CD4-positive, alpha-beta T cell (primary cell): ENCODE measurements around the gene NTN1. TPM values are rescaled to one million over a fixed set of nuclear protein-coding genes. Genes with fewer than 3 reads are reported as not detected.

ENCODE experiments used
- ATAC-seq: fragments of 200-7000 bp; cut with Tn5 transposase; one replicate; pipeline ENCODE4 v1.10.0; 2022; ENCODE audit warnings: mild to moderate bottlenecking; ENCODE audit not compliant: poor library complexity
- CTCF ChIA-PET: fragments of 350-600 bp; sonication (Branson Sonifier 250); formaldehyde crosslinking; loops from one replicate; lab custom pipeline; 2021; ENCODE audit warnings: antibody characterized with exemption, inconsistent platforms; lab: Charles Lee
- POLR2A ChIA-PET: fragments of 350-600 bp; sonication (Branson Sonifier 250); formaldehyde crosslinking; loops from one replicate; lab custom pipeline; 2021; ENCODE audit warnings: antibody characterized with exemption, inconsistent platforms; lab: Charles Lee
- DNase-seq, 14 experiments: peaks; one replicate each; pipeline ENCODE4 v3.0.0-alpha.2; 2013 to 2020; ENCODE audit warnings: mixed read lengths in 2 of 14
- H3K27ac ChIP-seq, 2 donors: one replicate each; pipeline versions ENCODE4 v1.5.1 to v1.7.0; 2013; ENCODE audit warnings: low read length in 2 of 2, low read depth in 1 of 2, mild to moderate bottlenecking in 1 of 2
- H3K27me3 ChIP-seq, 2 experiments: 1 replicate in 1 of 2; 2 replicates in 1 of 2; pipeline versions ENCODE4 v1.6.1 to v1.7.0; 2013; ENCODE audit warnings: low read length in 2 of 2, control low read depth in 1 of 2, mild to moderate bottlenecking in 1 of 2, moderate library complexity in 1 of 2; ENCODE audit not compliant: insufficient read depth in 2 of 2, control insufficient read depth in 1 of 2
- H3K36me3 ChIP-seq: one replicate; pipeline ENCODE4 v1.6.1; 2013; ENCODE audit warnings: low read length, control low read depth; ENCODE audit not compliant: insufficient read depth
- H3K4me1 ChIP-seq: one replicate; pipeline ENCODE4 v1.6.1; 2013; ENCODE audit warnings: low read length, control low read depth; ENCODE audit not compliant: insufficient read depth
- H3K4me3 ChIP-seq: one replicate; pipeline ENCODE4 v1.5.1; 2013; ENCODE audit warnings: mild to moderate bottlenecking, low read length, moderate library complexity
- H3K9me3 ChIP-seq, 2 experiments: 1 replicate in 1 of 2; 2 replicates in 1 of 2; pipeline versions ENCODE4 v1.6.1 to v1.7.0; 2013; ENCODE audit warnings: low read length in 2 of 2, mild to moderate bottlenecking in 2 of 2, control low read depth in 1 of 2, moderate library complexity in 1 of 2; ENCODE audit not compliant: control insufficient read depth in 1 of 2, insufficient read depth in 1 of 2
- H3K27ac Mint-ChIP-seq: one replicate; pipeline ENCODE4 v1.8.0; 2020; ENCODE audit warnings: mixed read lengths
- H3K27me3 Mint-ChIP-seq: one replicate; pipeline ENCODE4 v1.8.0; 2021; ENCODE audit warnings: mixed read lengths
- H3K36me3 Mint-ChIP-seq: one replicate; pipeline ENCODE4 v1.8.0; 2021; ENCODE audit warnings: low read depth, mixed read lengths
- H3K4me1 Mint-ChIP-seq: one replicate; pipeline ENCODE4 v1.8.0; 2021; ENCODE audit warnings: low read depth, mixed read lengths
- H3K4me3 Mint-ChIP-seq: one replicate; pipeline ENCODE4 v1.8.0; 2020; ENCODE audit warnings: mild to moderate bottlenecking, mixed read lengths
- H3K9me3 Mint-ChIP-seq: one replicate; pipeline ENCODE4 v1.8.0; 2020; ENCODE audit warnings: mixed read lengths
- CTCF ChIP-seq: fragments of 200-600 bp; IDR thresholded peaks from one replicate; pipeline ENCODE4 v1.8.0; 2022; ENCODE audit warnings: antibody characterized with exemption, mild to moderate bottlenecking
- intact Hi-C, 2 experiments: fragments of 100-400 bp; cut with DNase I in 1 of 2; cut with micrococcal nuclease in 1 of 2; formaldehyde crosslinking; loops; one replicate each; pipeline versions ENCODE4 v1.15.1 to v1.9.0; 2023 to 2025; cut with DNase I, micrococcal nuclease
- total RNA-seq, 174 experiments: library from RNA in 2 of 174; stranded (reverse) in 2 of 174; gene quantifications; one replicate each; pipeline ENCODE4 v1.2.3 and lab custom pipeline; 2021 to 2026

The NTN1 gene
- total RNA-seq, 2 experiments from 2014 or later, result 0.08 to 0.14 TPM

GRCh38 chr17:9127340-9127739 lies 106.0 kb downstream of the NTN1 start:
- Mint-ChIP-seq H3K36me3 (no peaks in the 10 kb centered on the region), H3K4me1 (no peaks in the 10 kb centered on the region), H3K27ac (no peak overlapping the region), H3K27me3 (peaks cover 15% of the 10 kb centered on the region), H3K4me3 (no peak overlapping the region), H3K9me3 (no peaks in the 10 kb centered on the region)
- intact Hi-C loops, result no loop called here
- ChIA-PET POLR2A (no interaction called here), CTCF (no interaction called here)
- no peak for DNase-seq
- Histone ChIP-seq H3K36me3 (no peaks in the 10 kb centered on the region), H3K4me1 (no peaks in the 10 kb centered on the region), H3K4me3 (no peak overlapping the region), H3K9me3 (no peaks in the 10 kb centered on the region), H3K27me3 (peaks cover 0 to 3% of the 10 kb centered on the region in 2 experiments), H3K27ac (no peak overlapping the region)
- no peak for TF ChIP-seq CTCF
- no peak for ATAC-seq

GRCh38 chr17:9131371-9131770 lies 110.1 kb downstream of the NTN1 start:
- H3K9me3 ChIP-seq, result no peaks in the 10 kb centered on the region
- H3K27me3 Mint-ChIP-seq, result peaks cover 4% of the 10 kb centered on the region
- no peak for TF ChIP-seq CTCF
- no peak overlapping the region for H3K4me3 ChIP-seq
- no peak for ATAC-seq
- CTCF ChIA-PET, result no interaction called here
- H3K27ac Mint-ChIP-seq, result no peak overlapping the region
- no peak overlapping the region for H3K4me3 Mint-ChIP-seq
- peaks cover 0 to 3% of the 10 kb centered on the region in 2 experiments for H3K27me3 ChIP-seq
- no peaks in the 10 kb centered on the region for H3K9me3 Mint-ChIP-seq
- no peak overlapping the region for H3K27ac ChIP-seq
- no peaks in the 10 kb centered on the region for H3K4me1 ChIP-seq
- POLR2A ChIA-PET, result no interaction called here
- intact Hi-C loops, result no loop called here
- DNase-seq, result no peak
- no peaks in the 10 kb centered on the region for H3K4me1 Mint-ChIP-seq
- H3K36me3 ChIP-seq, result no peaks in the 10 kb centered on the region
- H3K36me3 Mint-ChIP-seq, result no peaks in the 10 kb centered on the region

- H3K27me3 Mint-ChIP-seq, result peaks cover under 1% of the 10 kb centered on the region
- H3K36me3 Mint-ChIP-seq, result no peaks in the 10 kb centered on the region
- ChIA-PET POLR2A (no interaction called here), CTCF (no interaction called here)
- H3K27ac Mint-ChIP-seq, result no peak overlapping the region
- H3K4me3 Mint-ChIP-seq, result no peak overlapping the region
- no peaks in the 10 kb centered on the region for H3K36me3 ChIP-seq
- ATAC-seq (no peak), DNase-seq (no peak)
- H3K27me3 ChIP-seq, result no peaks in the 10 kb centered on the region
- intact Hi-C loops, result no loop called here
- H3K27ac ChIP-seq, result no peak overlapping the region
- no peaks in the 10 kb centered on the region for H3K9me3 ChIP-seq
- no peaks in the 10 kb centered on the region for H3K4me1 Mint-ChIP-seq
- H3K9me3 Mint-ChIP-seq, result no peaks in the 10 kb centered on the region
- no peaks in the 10 kb centered on the region for H3K4me1 ChIP-seq
- H3K4me3 ChIP-seq, result no peak overlapping the region
- TF ChIP-seq CTCF, result no peak
These were observed 111.0 kb downstream of the NTN1 start for GRCh38 chr17:9132291-9132690.
